Hindlimb muscle (tissue), 1 donor: ENCODE data around the gene CLEC4D. TPM values are rescaled to one million over a fixed set of nuclear protein-coding genes. Genes with fewer than 3 reads are reported as not detected.
A peak's percentile ranks its signal among the peaks of the same experiment; 100 is the strongest.
"Not testable (repeated sequence)": the region's sequence is repeated elsewhere in the genome, so short reads cannot be mapped to it uniquely, and the experiment has no call there.

ENCODE experiments used
- DNase-seq: peaks from one replicate; pipeline ENCODE4 v3.0.0-alpha.2; 2013
- polyA plus RNA-seq: library from polyadenylated mRNA; unstranded; fragments of 120-200 nt; gene quantifications from one replicate; pipeline ENCODE4 v1.2.1, GENCODE V29; 2013; ENCODE audit not compliant: insufficient read length

CLEC4D gene
- not detected for polyA plus RNA-seq

DNA sequence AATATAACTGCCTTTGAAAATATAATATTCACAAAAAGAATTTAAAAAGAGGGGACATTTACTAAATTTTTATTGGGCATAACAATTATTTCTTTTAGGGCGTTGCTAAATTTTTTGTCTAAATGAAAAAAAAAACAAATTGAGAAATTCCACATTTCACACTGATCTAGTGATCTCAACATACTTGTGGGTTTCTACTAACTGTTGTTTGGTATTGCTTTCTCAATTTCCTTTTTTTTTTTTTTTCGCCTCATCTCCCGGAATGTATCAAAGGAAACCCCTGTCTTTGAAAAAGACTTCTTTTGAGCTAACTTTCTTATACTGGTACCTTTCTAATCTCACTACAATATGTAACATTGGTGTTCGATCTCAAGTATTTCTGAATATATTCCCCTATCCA is at the start of gene CLEC4D:
CLEC4D (plus strand) TSS at position 248 of the 400 bp plus-strand sequence. CDS start 230 bp downstream, outside the sequence.
- no peak for DNase-seq

DNA sequence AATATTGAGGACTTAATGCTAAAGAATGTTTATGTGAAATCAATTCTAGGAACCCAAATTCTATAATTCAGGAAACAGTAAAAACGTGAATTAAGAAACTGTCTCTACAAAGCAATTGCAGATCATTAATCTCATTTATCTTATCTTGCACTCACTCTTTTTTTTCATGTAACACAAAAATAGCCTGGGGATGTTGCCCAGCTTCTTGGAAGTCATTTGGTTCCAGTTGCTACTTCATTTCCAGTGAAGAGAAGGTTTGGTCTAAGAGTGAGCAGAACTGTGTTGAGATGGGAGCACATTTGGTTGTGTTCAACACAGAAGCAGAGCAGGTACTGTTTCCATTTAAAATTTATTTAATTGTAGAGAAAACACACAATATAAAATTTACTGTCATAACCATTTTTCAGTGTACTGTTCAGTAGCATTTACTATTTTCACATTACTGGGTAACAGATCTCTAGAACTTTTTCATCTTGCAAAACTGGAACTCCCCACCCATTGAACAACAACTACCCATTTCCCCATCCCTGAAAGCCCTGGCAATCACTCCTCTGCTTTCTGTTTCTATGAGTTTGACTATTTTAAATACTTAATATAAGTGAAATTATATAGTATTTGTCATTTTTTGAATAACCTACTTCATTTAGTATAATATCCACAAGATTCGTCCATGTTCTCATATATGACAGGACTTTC is 47.9 kb upstream of the CLEC4D start:
- DNase-seq = no peak

DNA sequence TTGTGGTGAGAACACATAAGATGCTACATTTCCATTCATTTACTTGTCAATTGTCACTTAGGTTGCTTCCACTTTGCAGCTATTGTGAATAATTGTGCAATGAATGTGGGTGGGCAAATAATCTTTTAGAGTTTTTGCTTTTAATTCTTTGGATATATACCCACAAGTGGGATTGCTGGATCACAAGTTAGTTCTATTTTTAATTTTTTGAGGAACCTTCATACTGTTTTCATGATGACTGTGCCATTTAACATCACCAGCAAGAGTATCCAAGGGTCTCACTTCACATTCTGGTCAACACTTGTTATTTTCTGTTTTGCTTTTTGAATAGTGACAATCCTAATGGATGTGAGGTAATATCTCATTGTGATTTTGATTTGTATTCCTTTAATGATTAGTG is 47.1 kb upstream of the CLEC4D start:
- DNase-seq = no peak

DNA sequence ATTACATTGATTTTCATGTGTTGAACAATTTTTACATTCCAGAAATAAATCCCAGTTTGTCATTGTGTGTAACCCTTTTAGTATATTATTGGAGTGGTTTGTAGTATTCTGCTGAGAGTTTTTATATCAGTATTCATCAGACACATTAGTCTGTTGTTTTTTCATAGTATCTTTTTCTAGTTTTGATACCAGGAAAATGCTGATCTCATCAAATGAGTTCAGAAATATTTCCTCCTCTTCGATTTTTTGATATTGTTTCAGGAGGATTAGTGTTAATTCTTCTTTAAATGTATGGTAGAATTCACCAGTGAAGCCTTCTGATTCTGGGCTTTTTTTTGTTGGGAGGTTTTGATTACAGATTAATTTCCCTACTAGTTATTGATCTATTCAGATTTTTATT is 42.2 kb upstream of the CLEC4D start:
- DNase-seq = no peak

DNA sequence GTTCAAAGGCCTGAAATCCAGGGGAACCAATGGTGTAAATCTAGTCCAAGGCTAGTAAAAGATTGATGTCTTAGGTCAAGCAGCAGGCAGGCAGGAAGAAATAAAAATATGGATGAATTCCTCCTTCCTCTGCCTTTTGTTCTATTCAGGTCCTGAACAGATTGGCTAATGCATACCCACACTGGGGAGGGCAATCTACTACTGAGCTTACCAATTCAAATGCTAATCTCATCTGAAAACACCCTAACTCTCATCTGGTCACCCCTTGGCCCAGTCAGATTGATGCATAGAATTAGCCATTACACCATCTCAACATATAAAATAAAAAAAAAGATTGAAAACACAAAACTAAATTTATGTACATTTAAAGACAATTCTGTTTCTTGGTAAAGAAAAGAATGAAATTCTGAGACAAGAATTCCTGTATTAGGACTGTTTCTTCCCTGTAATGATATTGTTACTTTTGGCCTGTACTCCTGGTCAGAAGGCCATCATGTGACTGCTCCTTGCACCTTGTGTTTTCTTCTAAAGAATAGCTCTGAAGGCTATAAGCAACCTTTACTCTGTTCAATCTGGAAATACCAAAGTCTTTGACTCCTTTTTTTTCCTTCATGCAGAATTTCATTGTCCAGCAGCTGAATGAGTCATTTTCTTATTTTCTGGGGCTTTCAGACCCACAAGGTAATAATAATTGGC is 37.6 kb upstream of the CLEC4D start:
- DNase-seq = no peak

DNA sequence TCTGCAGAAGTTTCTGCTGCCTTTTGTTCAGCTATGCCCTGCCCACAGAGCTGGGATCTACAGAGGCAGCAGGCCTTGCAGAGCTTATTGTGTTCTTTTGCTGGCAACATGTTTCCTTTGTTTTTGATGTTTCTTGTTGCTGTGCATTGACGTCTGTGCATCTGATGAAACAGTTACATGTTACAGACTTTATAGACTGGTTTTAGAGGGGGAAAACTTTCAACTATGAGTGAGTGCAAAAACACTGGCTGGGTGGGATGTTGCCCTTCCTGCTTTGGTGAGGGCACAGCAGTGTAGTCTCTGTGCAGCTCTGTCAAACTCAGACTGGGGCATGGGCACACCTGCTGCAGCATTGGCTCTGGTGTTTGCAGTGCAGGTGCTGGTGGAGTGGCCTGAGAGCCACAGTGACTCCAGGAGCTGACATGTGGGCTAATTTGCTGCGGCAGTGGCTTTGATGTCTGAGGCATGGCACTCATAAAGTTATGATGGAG is 30.7 kb upstream of the CLEC4D start:
- DNase-seq = no peak

DNA sequence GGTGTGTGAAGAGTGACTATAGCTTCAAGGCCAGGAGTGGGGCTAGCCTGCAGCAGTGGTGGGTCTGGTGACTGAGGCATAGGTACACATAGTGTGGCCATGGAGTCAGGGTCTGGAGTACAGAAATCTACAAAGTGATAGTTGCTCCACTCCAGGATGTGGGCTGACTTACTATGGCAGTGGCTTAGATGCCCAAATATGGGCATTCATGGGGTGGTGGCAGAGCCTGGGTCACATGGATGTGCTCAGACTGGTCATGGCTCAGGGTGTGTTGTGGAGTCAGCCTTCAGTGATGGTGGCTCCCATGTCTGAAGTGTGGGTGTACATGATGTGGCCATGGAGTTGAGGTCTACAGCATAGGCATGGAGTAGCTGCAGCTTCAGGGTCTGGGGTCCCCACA is 30.2 kb upstream of the CLEC4D start:
- DNase-seq = no peak

DNA sequence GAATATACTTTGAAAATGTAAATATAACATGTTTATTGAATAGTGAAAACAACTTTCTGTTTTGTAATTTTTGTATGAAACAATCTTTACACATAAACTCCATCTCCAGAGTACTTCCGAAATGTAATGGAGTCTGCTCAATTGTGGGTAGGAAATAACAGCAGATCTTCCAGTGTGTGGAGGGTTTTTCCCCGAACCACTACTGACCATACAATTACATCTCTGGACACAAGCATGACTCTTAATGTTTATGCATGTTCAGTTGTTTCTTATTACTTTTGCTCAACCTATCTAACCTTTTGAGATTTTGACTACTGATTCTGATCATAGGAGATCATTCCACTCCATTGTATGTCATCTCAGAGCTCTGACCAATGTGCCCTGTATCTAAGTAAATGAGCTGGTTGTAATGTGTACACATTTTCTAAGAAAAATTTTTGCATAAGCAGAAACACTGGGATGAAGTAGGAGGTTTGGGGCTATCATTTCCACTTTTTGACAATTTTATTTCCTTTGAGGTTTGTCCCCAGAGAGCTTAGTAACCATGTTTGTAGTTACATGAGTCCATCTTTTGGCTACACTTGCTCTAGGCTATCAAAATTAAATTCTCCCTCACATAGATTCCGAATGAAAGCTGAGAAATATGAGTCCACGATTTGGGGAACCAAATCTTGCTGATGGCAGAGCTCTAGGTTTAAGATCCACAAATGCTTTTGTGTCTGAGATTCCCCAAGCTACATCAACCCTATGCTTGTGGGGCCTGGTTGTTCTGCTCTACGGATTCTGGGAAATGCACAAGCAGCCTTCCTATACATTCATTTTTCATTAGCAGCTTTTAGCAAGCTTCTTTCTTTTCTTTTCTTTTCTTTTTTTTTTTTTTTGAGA is 21.4 kb upstream of the CLEC4D start:
- no peak for DNase-seq

DNA sequence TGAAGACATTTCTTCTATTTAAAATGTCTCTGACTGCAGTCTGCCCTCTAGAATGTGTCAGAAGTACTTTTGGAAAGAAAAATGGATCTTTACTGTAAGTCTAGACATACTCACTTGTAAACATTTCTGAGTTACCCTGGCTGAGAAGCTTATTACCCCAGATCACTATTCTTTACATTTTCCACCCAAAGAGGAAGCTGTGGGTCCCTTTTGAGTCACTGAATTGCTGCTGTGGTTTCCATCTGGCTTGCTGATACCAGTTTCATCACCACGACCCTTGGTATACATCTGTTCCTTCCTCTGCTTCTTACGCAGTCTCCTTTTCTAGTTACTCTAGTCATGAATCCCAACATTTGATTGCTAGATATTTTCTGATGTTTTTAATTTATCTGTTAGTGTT is 20.2 kb upstream of the CLEC4D start:
- peak; percentile 11 for DNase-seq

DNA sequence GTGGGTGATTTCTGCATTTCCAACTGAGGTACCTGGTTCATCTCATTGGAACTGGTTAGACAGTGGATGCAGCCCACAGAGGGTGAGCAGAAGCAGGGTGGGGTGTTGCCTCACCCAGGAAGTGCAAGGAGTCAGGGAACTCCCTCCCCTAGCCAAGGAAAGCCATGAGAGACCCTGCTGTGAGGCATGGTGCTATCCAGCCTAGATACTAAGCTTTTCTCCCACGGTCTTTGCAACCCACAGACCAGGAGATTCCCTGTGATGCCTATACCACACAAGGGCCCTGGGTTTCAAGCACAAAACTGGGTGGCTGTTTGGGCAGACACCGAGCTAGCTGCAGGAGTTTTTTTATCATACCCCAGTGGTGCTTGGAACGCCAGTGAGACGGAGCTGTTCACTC is 17.6 kb upstream of the CLEC4D start:
- not testable (repeated sequence) for DNase-seq

DNA sequence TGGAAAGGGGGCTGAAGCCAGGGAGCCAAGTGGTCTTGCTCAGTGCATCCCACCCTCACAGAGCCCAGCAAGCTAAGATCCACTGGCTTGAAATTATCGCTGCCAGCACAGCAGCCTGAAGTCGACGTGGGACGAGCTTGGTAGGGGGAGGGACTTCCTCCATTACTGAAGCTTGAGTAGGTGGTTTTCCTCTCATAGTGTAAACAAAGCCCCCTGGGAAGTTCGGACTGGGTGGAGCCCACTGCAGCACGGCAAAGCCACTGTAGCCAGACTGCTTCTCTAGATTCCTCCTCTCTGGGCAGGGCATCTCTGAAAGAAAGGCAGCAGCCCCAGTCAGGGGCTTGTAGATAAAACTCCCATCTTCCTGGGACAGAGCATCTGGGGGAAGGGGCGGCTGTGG is 17.2 kb upstream of the CLEC4D start:
- DNase-seq = not testable (repeated sequence)

DNA sequence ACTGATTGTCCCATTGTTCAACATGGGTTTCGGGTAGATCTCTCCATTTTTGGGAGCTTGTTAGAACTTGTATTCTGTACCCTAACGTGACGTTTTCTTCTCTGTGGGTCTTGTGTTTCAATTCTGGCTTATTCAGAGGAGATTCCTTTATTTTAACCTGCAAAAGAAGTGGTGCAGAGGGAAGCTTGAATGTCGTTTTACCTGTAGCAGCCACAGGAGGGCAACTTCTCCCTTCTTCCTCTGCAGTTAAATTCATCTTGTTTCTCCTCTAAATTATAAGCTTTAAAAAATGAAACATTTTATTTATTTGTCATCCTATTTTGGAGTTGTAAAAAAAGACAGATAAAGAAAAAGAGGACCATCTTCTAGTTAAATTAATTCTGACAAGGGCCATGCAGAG is 13.7 kb upstream of the CLEC4D start:
- no peak for DNase-seq

DNA sequence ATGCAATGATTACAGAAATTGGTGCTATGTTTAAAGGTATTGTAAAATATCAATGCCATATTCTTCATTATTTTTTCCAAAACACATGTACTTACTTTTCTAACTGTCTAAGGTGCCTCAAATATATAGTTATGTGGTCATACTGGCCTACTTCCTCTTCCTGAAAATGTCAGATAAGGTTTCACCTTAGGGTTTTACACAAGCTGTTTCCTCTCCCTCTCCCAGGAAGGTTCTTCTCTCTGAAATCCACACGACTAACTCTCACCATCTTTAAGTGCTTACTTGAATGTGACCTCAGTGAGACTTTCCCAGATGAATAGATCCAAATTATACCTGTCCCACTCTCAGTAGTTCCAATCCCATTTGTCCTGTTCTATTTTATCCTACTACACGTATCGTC is 11.6 kb upstream of the CLEC4D start:
- DNase-seq = no peak

DNA sequence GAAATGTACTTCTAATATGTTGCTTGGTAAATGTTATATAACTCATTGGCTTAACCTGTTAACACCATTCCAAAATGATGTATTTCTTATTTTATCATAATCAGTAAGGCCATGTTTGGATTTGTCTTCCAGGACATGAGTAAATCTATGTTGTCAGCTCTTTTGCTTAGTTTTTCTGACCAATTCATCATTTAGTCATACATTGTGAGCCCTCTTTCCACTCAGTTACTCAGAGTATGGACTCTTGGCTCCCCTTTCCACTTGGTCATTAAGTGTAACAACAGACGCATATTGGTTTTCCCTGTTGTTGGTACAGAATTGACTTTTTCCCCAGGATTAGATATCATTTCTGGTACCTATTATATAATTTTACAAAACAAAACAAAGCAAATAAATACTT is 9.0 kb upstream of the CLEC4D start:
- no peak for DNase-seq

DNA sequence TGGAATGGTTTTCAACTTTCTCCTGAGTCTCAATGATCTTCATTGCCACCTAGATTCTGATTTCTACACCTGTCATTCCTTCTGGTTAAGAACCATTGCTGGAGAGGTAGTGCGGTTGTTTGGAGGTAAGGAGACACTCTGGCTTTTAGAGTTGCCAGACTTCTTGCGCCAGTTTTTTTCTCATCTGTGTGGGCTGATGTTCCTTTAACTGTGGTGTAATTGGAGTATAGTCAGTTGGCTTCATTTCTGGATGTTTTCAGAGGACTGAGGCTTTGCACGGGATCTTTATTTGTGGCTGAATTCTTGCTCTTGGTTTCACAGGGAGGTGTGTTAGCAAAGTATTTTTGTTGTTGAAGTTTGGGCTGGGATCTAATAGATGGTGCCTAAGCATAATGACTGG is 5.7 kb upstream of the CLEC4D start:
- DNase-seq = no peak

DNA sequence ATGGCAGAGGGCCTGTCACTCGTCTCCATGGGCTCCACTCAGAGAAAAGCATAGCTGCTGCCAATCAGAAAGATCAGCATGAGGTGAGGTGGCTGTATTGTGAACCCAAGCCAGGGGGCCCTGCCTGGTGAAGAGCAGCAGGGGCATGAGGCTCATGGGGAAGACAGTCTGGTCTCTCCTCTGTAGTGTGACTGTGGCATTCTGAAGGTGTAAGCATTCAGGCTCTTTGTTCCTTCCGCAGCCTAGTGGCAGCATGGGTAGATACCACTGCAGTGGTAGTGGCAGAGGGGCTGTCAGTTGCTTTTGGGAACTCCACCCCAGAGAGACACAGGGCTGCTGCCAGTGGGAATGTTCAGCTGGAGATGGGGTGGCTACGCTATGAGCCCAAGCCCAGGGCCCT is 5.1 kb upstream of the CLEC4D start:
- DNase-seq = no peak

DNA sequence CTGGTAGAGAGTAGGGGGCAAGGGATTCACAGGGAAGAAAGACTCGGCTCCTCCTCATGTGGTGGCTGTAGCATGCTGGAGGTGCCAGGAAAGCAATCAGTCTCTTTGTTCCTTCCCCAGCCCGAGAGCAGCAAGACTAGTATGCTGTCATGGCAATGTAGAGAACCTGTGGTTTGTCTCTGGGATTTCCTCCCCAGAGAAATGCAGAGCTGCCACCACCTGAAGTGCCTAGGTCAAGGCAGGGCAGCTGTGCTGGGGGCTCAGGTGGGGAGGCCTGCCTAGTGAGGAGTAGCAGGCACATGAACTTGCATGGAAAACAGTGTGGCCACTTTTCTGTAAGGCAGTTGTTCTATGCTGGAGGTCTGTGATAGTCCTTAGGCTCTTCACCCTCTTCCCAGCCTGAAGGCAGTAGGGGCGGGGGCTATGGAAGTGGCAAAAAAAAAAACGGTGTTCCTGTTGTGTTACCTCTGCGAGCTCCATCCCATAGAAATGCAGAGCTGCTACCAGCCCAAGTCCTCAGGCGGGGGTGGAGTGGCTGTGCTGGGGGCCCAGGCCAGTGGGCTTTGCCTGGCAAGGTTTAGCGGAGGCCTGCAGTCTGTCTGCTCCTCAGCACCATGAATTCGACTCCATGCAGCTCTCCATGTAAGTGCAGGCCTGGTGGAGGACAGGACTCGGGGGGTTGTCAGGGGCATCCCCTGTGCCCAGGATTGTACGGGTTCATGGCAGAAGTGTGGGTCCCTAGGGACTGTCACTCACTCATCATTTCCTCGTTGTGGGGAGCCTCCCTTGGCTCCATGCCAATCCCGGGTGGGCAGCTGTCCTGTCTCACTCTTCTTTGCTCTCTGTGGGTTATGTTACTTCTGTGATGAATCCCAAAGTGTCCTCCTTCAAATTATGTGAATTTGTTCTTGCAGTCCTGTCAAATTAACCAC is 4.1 kb upstream of the CLEC4D start:
- DNase-seq = no peak

DNA sequence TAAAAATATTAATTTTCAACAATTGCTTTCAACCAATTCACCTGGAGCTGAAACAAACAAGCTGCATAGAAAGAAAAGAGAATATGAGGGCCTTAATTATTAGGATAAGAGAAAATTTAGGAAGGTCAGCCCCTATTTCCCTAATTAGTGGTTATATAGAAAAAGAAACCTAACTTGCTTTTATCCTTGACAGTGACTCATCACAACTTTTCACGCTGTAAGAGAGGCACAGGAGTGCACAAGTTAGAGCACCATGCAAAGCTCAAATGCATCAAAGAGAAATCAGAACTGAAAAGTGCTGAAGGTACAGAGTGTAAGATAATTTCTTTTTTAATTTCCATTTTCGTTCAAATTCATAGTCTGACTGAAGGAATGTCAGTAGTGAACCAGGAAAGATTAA is 4.7 kb downstream of the CLEC4D start:
- DNase-seq = no peak

DNA sequence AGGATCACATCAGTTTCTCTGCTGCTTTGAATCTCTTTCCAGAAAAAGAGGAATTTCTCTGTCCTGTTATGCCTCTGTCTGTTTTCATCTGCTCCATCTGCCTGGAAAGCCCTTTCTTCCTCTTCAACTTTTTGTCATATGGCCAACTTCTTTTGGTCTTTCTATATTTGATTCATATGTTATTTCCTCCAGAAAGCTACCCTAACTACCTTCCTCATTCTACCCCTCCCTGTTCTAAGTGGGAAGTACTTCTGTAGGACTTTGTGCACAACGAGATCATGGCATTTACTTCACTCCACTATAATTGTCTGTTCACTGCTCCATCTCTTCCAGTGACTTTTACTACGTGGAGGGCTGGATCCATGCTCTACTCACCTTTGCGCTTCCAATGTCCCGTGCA is 5.9 kb downstream of the CLEC4D start:
- no peak for DNase-seq

DNA sequence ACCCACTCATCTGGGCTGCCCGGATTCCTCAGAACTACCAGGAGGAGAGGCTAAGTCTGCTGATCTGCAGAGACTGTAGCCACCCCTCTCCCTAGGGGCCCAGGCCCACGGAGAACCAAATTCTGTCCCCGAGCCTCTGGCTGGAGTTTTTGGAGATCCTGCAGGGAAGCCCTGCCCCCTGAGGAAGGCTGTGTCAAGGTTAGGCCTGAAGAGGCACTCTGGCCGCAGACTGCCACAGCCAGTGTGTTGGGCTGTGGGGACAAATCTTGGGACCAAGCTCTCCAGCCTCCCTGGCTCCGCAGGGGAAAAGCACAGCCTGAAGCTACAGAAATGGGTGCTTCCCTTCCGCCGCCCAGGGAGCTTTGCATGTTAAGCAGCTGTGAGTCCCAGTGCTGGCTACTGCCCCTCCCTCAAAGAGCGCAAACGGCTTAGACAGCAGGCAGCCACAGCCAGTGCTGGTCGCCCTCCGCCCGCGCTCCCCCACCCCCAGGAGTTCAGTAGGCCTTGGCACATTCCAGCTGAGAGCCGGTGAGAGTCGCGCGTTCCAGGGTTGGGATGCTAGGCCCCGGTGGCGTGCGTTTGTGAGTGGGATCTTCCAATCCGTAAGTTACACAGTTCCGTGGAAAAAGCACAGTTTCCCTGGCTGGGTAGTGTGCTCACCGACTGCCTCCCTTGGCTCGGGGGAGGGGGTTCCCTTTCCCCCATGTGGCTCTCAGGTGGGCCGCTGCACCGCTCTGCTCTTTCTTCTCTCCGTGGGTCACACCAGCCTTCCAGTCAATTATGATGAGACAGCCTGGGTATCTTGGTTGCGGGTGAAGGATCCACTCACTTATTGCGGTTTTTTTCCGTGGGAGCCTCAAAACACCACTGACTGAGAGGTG is 14.2 kb downstream of the CLEC4D start:
- no peak for DNase-seq

DNA sequence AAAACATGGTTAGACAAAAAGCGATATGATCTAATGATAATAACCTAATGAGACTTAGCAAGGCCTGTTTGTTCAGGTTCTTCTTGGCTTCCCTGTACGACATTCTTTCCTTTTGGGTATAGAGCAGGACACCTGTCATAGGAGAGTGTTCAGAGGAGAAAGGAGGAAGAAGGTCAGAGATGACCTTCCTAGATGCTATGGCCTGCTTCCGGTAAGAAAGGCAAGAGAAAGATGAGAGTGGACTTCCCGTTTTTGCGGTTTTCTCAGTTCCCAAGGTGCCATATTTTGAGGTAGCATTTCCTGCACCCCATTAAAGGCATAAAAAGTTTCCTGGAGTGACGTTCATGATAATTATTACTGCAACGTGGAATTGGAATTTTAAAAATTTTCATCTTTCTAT is 18.7 kb downstream of the CLEC4D start:
- no peak for DNase-seq
